ENCODE data around the gene IQCE. TPM values are rescaled to one million over a fixed set of nuclear protein-coding genes. Genes with fewer than 3 reads are reported as not detected.

IQCE gene
- total RNA-seq, 2 experiments from 2014 or later: 14.9 to 15.2 TPM

GRCh38 chr7:2516194-2516555 lies 42.6 kb upstream of the IQCE start:
- no peak for DNase-seq
- H3K27me3 Mint-ChIP-seq: peaks cover 4% of the 10 kb centered on the region
- peaks cover 32% of the 10 kb centered on the region for H3K4me1 Mint-ChIP-seq
- ATAC-seq: no peak
- H3K4me3 Mint-ChIP-seq: no peak overlapping the region
- H3K27ac Mint-ChIP-seq: no peak overlapping the region
- CTCF ChIA-PET: interaction anchor here (1.0 kb wide), 1 partner anchor 15 kb away, joined by 3 read pairs; no protein-coding TSS in a partner anchor
- no peaks in the 10 kb centered on the region for H3K9me3 Mint-ChIP-seq (ENCODE audit: low read depth)
- peaks cover 2% of the 10 kb centered on the region for H3K36me3 Mint-ChIP-seq

- peaks cover 4% of the 10 kb centered on the region for H3K27me3 Mint-ChIP-seq
- peaks cover 8% of the 10 kb centered on the region for H3K36me3 Mint-ChIP-seq
- DNase-seq (no peak), ATAC-seq (no peak)
- CTCF ChIA-PET: interaction anchor here (1.0 kb wide), 1 partner anchor 16 kb away, joined by 3 read pairs; no protein-coding TSS in a partner anchor
- H3K4me1 Mint-ChIP-seq: peaks cover 28% of the 10 kb centered on the region
- H3K9me3 Mint-ChIP-seq (ENCODE audit: low read depth): no peaks in the 10 kb centered on the region
- H3K27ac Mint-ChIP-seq: no peak overlapping the region
- no peak overlapping the region for H3K4me3 Mint-ChIP-seq
These were observed 41.8 kb upstream of the IQCE start for GRCh38 chr7:2517026-2517425.

GRCh38 chr7:2517678-2518507 lies 40.9 kb upstream of the IQCE start:
- Mint-ChIP-seq H3K27ac (no peak overlapping the region), H3K9me3 (ENCODE audit: low read depth) (no peaks in the 10 kb centered on the region), H3K36me3 (peaks cover 13% of the 10 kb centered on the region), H3K4me3 (peak overlapping the region; percentile 51), H3K27me3 (peaks cover 4% of the 10 kb centered on the region), H3K4me1 (peaks cover 27% of the 10 kb centered on the region)
- no peak for ATAC-seq
- CTCF ChIA-PET: no interaction called here
- DNase-seq: no peak

GRCh38 chr7:2518737-2519118 lies 40.1 kb upstream of the IQCE start:
- ATAC-seq (no peak), DNase-seq (no peak)
- Mint-ChIP-seq H3K4me3 (peak overlapping the region; percentile 56), H3K9me3 (ENCODE audit: low read depth) (no peaks in the 10 kb centered on the region), H3K27ac (peak overlapping the region; percentile 58), H3K27me3 (peaks cover 4% of the 10 kb centered on the region), H3K36me3 (peaks cover 16% of the 10 kb centered on the region), H3K4me1 (peaks cover 32% of the 10 kb centered on the region)
- CTCF ChIA-PET: no interaction called here

DNA sequence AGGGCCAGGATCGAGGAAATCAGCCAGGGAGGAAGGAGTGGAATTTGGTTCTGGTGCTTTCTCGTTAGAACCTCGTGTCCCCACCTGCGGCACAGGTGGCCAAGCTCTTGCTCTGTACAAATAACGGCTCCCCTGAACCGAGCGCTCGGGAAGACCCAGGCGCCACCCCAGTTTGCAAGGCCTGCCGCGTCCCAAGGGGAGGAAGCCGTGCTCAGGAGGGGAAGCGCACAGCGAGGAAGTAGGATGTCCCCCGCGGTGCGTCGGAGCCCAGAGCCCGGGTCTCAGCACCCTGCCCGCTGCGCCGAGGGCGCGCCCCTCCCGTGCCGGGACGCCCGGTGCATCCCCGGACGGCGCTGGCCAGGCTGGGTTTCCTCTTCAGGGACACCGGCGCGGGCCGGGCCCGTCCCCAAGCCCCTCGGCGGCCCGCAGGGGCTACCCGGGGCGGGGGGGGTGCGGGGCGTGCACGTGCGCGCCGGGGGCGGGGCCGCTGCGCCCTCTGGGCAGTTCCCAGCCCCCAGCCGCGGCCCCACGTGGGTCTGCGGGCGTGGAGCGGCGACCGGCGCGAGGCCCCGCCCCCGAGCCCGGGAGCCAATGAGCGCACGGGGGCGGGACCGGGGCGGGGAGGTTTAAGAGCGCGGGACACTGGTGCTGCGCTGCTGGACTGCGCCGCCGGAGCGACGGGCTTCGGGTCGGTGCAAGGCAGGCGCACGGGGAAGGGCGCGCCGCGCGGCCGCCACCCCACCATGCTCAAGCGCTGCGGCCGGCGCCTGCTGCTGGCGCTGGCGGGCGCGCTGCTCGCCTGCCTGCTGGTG lies 39.5 kb upstream of the IQCE start, which contains the start of gene LFNG:
TSS of gene LFNG (plus strand) at position 656 of the 812 bp plus-strand sequence. CDS start at position 744, 88 bp downstream.
- peak within 1 kb of the TSS; percentile 85 for H3K27ac Mint-ChIP-seq
- CTCF ChIA-PET: interaction anchor here (0.9 to 1.2 kb wide), 2 partner anchors 40 kb away, joined by 3 read pairs; partner anchors contain the start of gene IQCE
- H3K4me3 Mint-ChIP-seq: peak within 1 kb of the TSS; percentile 96
- peaks cover 4% of the 10 kb centered on the region for H3K27me3 Mint-ChIP-seq
- H3K4me1 Mint-ChIP-seq: peaks cover 38% of the 10 kb centered on the region
- ATAC-seq: peak; percentile 78
- H3K9me3 Mint-ChIP-seq (ENCODE audit: low read depth): no peaks in the 10 kb centered on the region
- peak; percentile 88 for DNase-seq
- H3K36me3 Mint-ChIP-seq: peaks cover 16% of the 10 kb centered on the region

DNA sequence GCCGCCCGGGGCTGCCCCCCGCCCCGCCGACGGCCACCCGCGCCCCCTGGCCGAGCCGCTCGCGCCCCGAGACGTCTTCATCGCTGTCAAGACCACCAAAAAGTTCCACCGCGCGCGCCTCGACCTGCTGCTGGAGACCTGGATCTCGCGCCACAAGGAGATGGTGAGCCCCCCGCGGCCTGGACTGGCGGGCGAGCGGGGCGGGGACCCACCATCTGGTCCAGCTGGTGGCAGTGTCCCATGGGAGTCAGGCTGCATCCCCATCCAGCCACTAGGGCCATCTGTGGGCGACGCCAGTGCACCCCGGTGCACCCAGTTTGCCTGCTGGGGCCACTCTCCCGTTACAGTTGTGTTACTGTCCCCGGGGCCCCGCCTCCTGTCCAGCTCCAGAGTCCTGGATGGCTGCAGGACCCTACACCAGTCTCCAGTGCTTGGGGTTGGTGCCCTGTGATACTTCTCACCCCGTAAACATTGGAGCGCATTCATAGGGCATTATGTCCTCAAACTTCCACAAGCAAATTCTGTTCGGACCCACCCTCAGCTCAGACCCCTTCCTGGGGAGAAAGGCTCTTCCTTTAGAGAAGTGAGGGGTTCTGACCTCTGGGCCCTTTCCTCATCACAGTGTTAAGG lies 38.5 kb upstream of the IQCE start:
- H3K27me3 Mint-ChIP-seq: peaks cover 4% of the 10 kb centered on the region
- CTCF ChIA-PET: interaction anchor here (0.8 to 2.0 kb wide), 7 partner anchors 10 to 114 kb away, joined by 3 to 9 read pairs (median 3); partner anchors contain the start of gene IQCE
- H3K4me3 Mint-ChIP-seq: peak overlapping the region; percentile 96
- H3K9me3 Mint-ChIP-seq (ENCODE audit: low read depth): no peaks in the 10 kb centered on the region
- ATAC-seq (peak; percentile 5), DNase-seq (peak; percentile 72)
- H3K27ac Mint-ChIP-seq: peak overlapping the region; percentile 85
- H3K4me1 Mint-ChIP-seq: peaks cover 39% of the 10 kb centered on the region
- peaks cover 16% of the 10 kb centered on the region for H3K36me3 Mint-ChIP-seq

- H3K27ac Mint-ChIP-seq: peak overlapping the region; percentile 85
- no peak for ATAC-seq
- no peaks in the 10 kb centered on the region for H3K9me3 Mint-ChIP-seq (ENCODE audit: low read depth)
- H3K36me3 Mint-ChIP-seq: peaks cover 18% of the 10 kb centered on the region
- CTCF ChIA-PET: interaction anchor here (0.8 to 2.0 kb wide), 7 partner anchors 9 to 115 kb away, joined by 3 to 9 read pairs (median 3); no protein-coding TSS in a partner anchor
- peak; percentile 56 for DNase-seq
- peak overlapping the region; percentile 96 for H3K4me3 Mint-ChIP-seq
- H3K27me3 Mint-ChIP-seq: peaks cover 4% of the 10 kb centered on the region
- H3K4me1 Mint-ChIP-seq: peaks cover 42% of the 10 kb centered on the region
These were observed 38.0 kb upstream of the IQCE start for GRCh38 chr7:2520761-2521290.

DNA sequence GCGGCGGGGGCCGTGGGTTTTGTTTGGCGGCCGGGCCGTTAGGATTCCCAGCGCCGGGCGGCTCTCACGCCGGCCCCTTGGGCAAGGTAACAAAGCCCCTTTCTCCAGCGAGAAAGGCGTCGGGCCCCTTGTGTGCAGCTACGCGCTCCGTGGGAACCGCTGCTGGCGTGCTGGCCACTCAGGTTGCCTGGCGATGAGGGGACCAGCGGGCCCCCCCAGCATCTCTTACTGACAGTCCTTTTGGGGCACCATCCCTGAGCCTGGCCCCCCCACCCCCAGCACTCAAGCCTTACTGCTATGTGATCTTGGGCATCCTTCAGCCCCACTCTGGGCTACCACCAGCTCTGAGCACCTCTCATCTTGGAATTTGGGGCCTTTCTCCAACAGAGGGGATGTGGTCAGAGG lies 37.4 kb upstream of the IQCE start:
- Mint-ChIP-seq H3K27ac (peak overlapping the region; percentile 83), H3K27me3 (peaks cover 4% of the 10 kb centered on the region), H3K4me1 (peaks cover 47% of the 10 kb centered on the region), H3K9me3 (ENCODE audit: low read depth) (no peaks in the 10 kb centered on the region), H3K36me3 (peaks cover 19% of the 10 kb centered on the region), H3K4me3 (peak overlapping the region; percentile 96)
- DNase-seq (peak; percentile 65), ATAC-seq (peak; percentile 0)
- CTCF ChIA-PET: interaction anchor here (1.2 to 2.0 kb wide), 4 partner anchors 9 to 53 kb away, joined by 3 to 9 read pairs (median 5); no protein-coding TSS in a partner anchor

- CTCF ChIA-PET: interaction anchor here (1.2 to 2.0 kb wide), 5 partner anchors 8 to 53 kb away, joined by 3 to 9 read pairs (median 4); no protein-coding TSS in a partner anchor
- Mint-ChIP-seq H3K36me3 (peaks cover 20% of the 10 kb centered on the region), H3K4me3 (peak overlapping the region; percentile 96), H3K9me3 (ENCODE audit: low read depth) (no peaks in the 10 kb centered on the region), H3K4me1 (peaks cover 53% of the 10 kb centered on the region), H3K27me3 (peaks cover 4% of the 10 kb centered on the region), H3K27ac (peak overlapping the region; percentile 83)
- peak; percentile 92 for DNase-seq
- peak; percentile 31 for ATAC-seq
These were observed 36.7 kb upstream of the IQCE start for GRCh38 chr7:2521952-2522591.

GRCh38 chr7:2522780-2523433 lies 35.9 kb upstream of the IQCE start:
- peaks cover 56% of the 10 kb centered on the region for H3K4me1 Mint-ChIP-seq
- CTCF ChIA-PET: interaction anchor here (1.4 to 1.8 kb wide), 2 partner anchors 45 to 54 kb away, joined by 3 to 6 read pairs; no protein-coding TSS in a partner anchor
- peak; percentile 62 for DNase-seq
- H3K27me3 Mint-ChIP-seq: no peaks in the 10 kb centered on the region
- peaks cover 23% of the 10 kb centered on the region for H3K36me3 Mint-ChIP-seq
- no peak for ATAC-seq
- peak overlapping the region; percentile 96 for H3K4me3 Mint-ChIP-seq
- H3K27ac Mint-ChIP-seq: peak overlapping the region; percentile 83
- no peaks in the 10 kb centered on the region for H3K9me3 Mint-ChIP-seq (ENCODE audit: low read depth)

GRCh38 chr7:2523461-2523936 lies 35.3 kb upstream of the IQCE start:
- no peak overlapping the region for H3K27ac Mint-ChIP-seq
- H3K4me3 Mint-ChIP-seq: peak overlapping the region; percentile 96
- ATAC-seq (no peak), DNase-seq (no peak)
- H3K4me1 Mint-ChIP-seq: peaks cover 58% of the 10 kb centered on the region
- no peaks in the 10 kb centered on the region for H3K27me3 Mint-ChIP-seq
- CTCF ChIA-PET: interaction anchor here (1.4 to 1.8 kb wide), 2 partner anchors 45 to 55 kb away, joined by 3 to 6 read pairs; no protein-coding TSS in a partner anchor
- no peaks in the 10 kb centered on the region for H3K9me3 Mint-ChIP-seq (ENCODE audit: low read depth)
- peaks cover 26% of the 10 kb centered on the region for H3K36me3 Mint-ChIP-seq

Data from activated CD8-positive, alpha-beta memory T cell treated with anti-CD3 and anti-CD28 coated beads, Interleukin-2, amount 10 ng/mL, durations not matched to agents 7 days and 5 days (primary cell).